LoVo (cell line): Measurements from ENCODE around the gene LAMA4.
"Not testable (repeated sequence)": the region's sequence is repeated elsewhere in the genome, so short reads cannot be mapped to it uniquely, and the experiment has no call there.

ENCODE experiments used
- DNase-seq: peaks from one replicate; pipeline ENCODE4 v3.0.0-alpha.2; 2016; ENCODE audit warnings: low spot score

LAMA4 gene

GRCh38 chr6:112209131-112209530, 45.2 kb downstream of the LAMA4 start:
- DNase-seq = no peak

GRCh38 chr6:112207776-112208175, 46.6 kb downstream of the LAMA4 start:
- DNase-seq = no peak

GRCh38 chr6:112207131-112207530, 47.2 kb downstream of the LAMA4 start:
- DNase-seq = no peak

GRCh38 chr6:112206110-112206458, 48.3 kb downstream of the LAMA4 start:
- no peak for DNase-seq

- no peak for DNase-seq
These were observed 48.8 kb downstream of the LAMA4 start for GRCh38 chr6:112205427-112206109.

- DNase-seq = no peak
These were observed 50.0 kb downstream of the LAMA4 start for GRCh38 chr6:112204350-112204706.

GRCh38 chr6:112203577-112204349, 50.6 kb downstream of the LAMA4 start:
- peak; percentile 63 for DNase-seq

- DNase-seq = no peak
These were observed 51.6 kb downstream of the LAMA4 start for GRCh38 chr6:112202639-112203341.

- DNase-seq = not testable (repeated sequence)
These were observed 54.0 kb downstream of the LAMA4 start for GRCh38 chr6:112200185-112200914.

- DNase-seq = no peak
These were observed 55.4 kb downstream of the LAMA4 start for GRCh38 chr6:112199001-112199403.

- no peak for DNase-seq
These were observed 55.8 kb downstream of the LAMA4 start for GRCh38 chr6:112198582-112198981.

- no peak for DNase-seq
These were observed 56.7 kb downstream of the LAMA4 start for GRCh38 chr6:112197636-112198035.

GRCh38 chr6:112196306-112196705, 58.1 kb downstream of the LAMA4 start:
- DNase-seq = no peak

GRCh38 chr6:112195166-112195565, 59.2 kb downstream of the LAMA4 start:
- DNase-seq = no peak

GRCh38 chr6:112194511-112194910, 59.9 kb downstream of the LAMA4 start:
- no peak for DNase-seq

GRCh38 chr6:112193535-112194051, 60.8 kb downstream of the LAMA4 start:
- DNase-seq = no peak

GRCh38 chr6:112193117-112193516, 61.2 kb downstream of the LAMA4 start:
- no peak for DNase-seq

- DNase-seq = no peak
These were observed 62.8 kb downstream of the LAMA4 start for GRCh38 chr6:112191509-112192020.

GRCh38 chr6:112190164-112190563, 64.2 kb downstream of the LAMA4 start:
- DNase-seq = no peak

GRCh38 chr6:112189494-112189893, 64.9 kb downstream of the LAMA4 start:
- no peak for DNase-seq

GRCh38 chr6:112188906-112189305, 65.5 kb downstream of the LAMA4 start:
- no peak for DNase-seq

- no peak for DNase-seq
These were observed 66.6 kb downstream of the LAMA4 start for GRCh38 chr6:112187736-112188135.
